Endothelial cell of umbilical vein (primary cell): ENCODE measurements around the gene METTL21A. TPM values are rescaled to one million over a fixed set of nuclear protein-coding genes. Genes with fewer than 3 reads are reported as not detected.

Source experiments
- BruUV-seq: library from RNA; stranded (reverse); fragments of 400-500 nt; replicated peaks from 2 replicates; lab custom pipeline; 2021; lab: Mats Ljungman, UMichigan
- CTCF ChIA-PET: fragments of 300-600, 350-600 bp; sonication (Branson Sonifier 250); formaldehyde crosslinking; loops from one replicate; lab custom pipeline; 2021; ENCODE audit warnings: antibody characterized with exemption, inconsistent platforms; lab: Charles Lee
- POLR2A ChIA-PET: fragments of 300-600, 350-600 bp; sonication (Branson Sonifier 250); formaldehyde crosslinking; loops from one replicate; lab custom pipeline; 2021; ENCODE audit warnings: antibody characterized with exemption, inconsistent platforms; lab: Charles Lee
- DNase-seq: peaks from one replicate; pipeline ENCODE4 v3.0.0-alpha.2; 2011; ENCODE audit warnings: low read depth, low spot score
- FAIRE-seq: peaks from 2 replicates; lab custom pipeline; 2011; peaks lifted over from hg19 to GRCh38; lab: Jason Lieb, UNC
- H2AFZ ChIP-seq: 2 replicates; pipeline ENCODE4 v1.6.0; 2012; ENCODE audit warnings: low read depth, low read length, control low read depth, inconsistent platforms
- H3K27ac ChIP-seq: 2 replicates; pipeline ENCODE4 v1.5.1; 2011; ENCODE audit warnings: low read depth, mild to moderate bottlenecking, control low read depth, low read length, moderate library complexity; ENCODE audit not compliant: insufficient read depth
- H3K27me3 ChIP-seq, 2 experiments: 2 replicates each; pipeline versions ENCODE4 v1.6.0 to v1.6.1; 2011; ENCODE audit warnings: low read length in 2 of 2, mixed read lengths in 1 of 2; ENCODE audit not compliant: control insufficient read depth in 2 of 2, insufficient read depth in 2 of 2
- H3K36me3 ChIP-seq, 2 experiments: 2 replicates in 1 of 2; 3 replicates in 1 of 2; pipeline ENCODE4 v1.5.1; 2011; ENCODE audit warnings: low read length in 2 of 2, mild to moderate bottlenecking in 1 of 2, moderate library complexity in 1 of 2; ENCODE audit not compliant: control insufficient read depth in 2 of 2, insufficient read depth in 2 of 2; ENCODE audit errors: extremely low read depth in 1 of 2
- H3K4me1 ChIP-seq: 3 replicates; pipeline ENCODE4 v1.5.1; 2011; ENCODE audit warnings: mild to moderate bottlenecking, low read length; ENCODE audit not compliant: control insufficient read depth, insufficient read depth; ENCODE audit errors: extremely low read depth
- H3K4me2 ChIP-seq: 2 replicates; pipeline ENCODE4 v1.6.1; 2011; ENCODE audit warnings: low read length, control low read depth, mixed read lengths; ENCODE audit not compliant: insufficient read depth
- H3K4me3 ChIP-seq, 3 experiments: fragments of 200-600 bp in 1 of 3; sonication (generic), shearing (Covaris generic) in 1 of 3; replicated peaks in 1 of 3; 2 replicates each; pipeline ENCODE4 v1.5.1; 2011 to 2016; ENCODE audit warnings: control low read depth in 3 of 3, low read length in 3 of 3, mild to moderate bottlenecking in 2 of 3, inconsistent platforms in 1 of 3, low read depth in 1 of 3, moderate library complexity in 1 of 3; ENCODE audit not compliant: insufficient read depth in 1 of 3
- H3K79me2 ChIP-seq: 2 replicates; pipeline ENCODE4 v1.6.0; 2012; ENCODE audit warnings: low read length, inconsistent platforms; ENCODE audit not compliant: control insufficient read depth, insufficient read depth
- H3K9ac ChIP-seq: replicated peaks from 2 replicates; pipeline ENCODE3; 2011; ENCODE audit warnings: low read length, control low read depth; ENCODE audit not compliant: insufficient read depth; ENCODE audit errors: extremely low read depth
- H3K9me1 ChIP-seq: replicated peaks from 3 replicates; pipeline ENCODE4 v1.6.0; 2011; ENCODE audit warnings: mild to moderate bottlenecking, low read length; ENCODE audit not compliant: control insufficient read depth, insufficient read depth; ENCODE audit errors: extremely low read depth
- H3K9me3 ChIP-seq: replicated peaks from 2 replicates; pipeline ENCODE4 v1.5.1; 2012; ENCODE audit warnings: low read length, inconsistent platforms; ENCODE audit not compliant: control insufficient read depth, insufficient read depth
- H4K20me1 ChIP-seq: replicated peaks from 2 replicates; pipeline ENCODE3; 2011; ENCODE audit warnings: mild to moderate bottlenecking, low read length; ENCODE audit not compliant: control insufficient read depth, insufficient read depth; ENCODE audit errors: extremely low read depth
- EZH2 ChIP-seq: IDR thresholded peaks from 2 replicates; pipeline ENCODE4 v1.6.1; 2012; ENCODE audit warnings: borderline replicate concordance, low read depth, mild to moderate bottlenecking, moderate library complexity, low read length, inconsistent platforms; ENCODE audit not compliant: severe bottlenecking
- FOS ChIP-seq: IDR thresholded peaks from 2 replicates; pipeline ENCODE4 v1.6.1; 2011; ENCODE audit warnings: mild to moderate bottlenecking, low read length, moderate library complexity, borderline replicate concordance; ENCODE audit not compliant: insufficient read depth
- GATA2 ChIP-seq: IDR thresholded peaks from 2 replicates; pipeline ENCODE4 v1.7.0; 2011; ENCODE audit warnings: low read depth, mild to moderate bottlenecking, moderate library complexity, mixed read lengths, low read length; ENCODE audit not compliant: insufficient read length, insufficient read depth
- JUN ChIP-seq: IDR thresholded peaks from 2 replicates; pipeline ENCODE4 v1.6.1; 2011; ENCODE audit warnings: borderline replicate concordance, low read depth; ENCODE audit not compliant: insufficient read length, insufficient read depth
- MAX ChIP-seq: IDR thresholded peaks from 2 replicates; pipeline ENCODE4 v1.6.1; 2011; ENCODE audit not compliant: insufficient read depth, insufficient read length
- MYC ChIP-seq: IDR thresholded peaks from one replicate; pipeline ENCODE4 v1.6.1; 2011; ENCODE audit warnings: mild to moderate bottlenecking, low read depth, low read length
- POLR2A ChIP-seq: IDR thresholded peaks from 2 replicates; pipeline ENCODE4 v1.6.1; 2012; ENCODE audit warnings: low read depth, mild to moderate bottlenecking, control low read depth, low read length
- POLR2AphosphoS5 ChIP-seq: IDR thresholded peaks from 2 replicates; pipeline ENCODE4 v1.6.1; 2012; ENCODE audit warnings: low read depth, mild to moderate bottlenecking, control low read depth, low read length, moderate library complexity; ENCODE audit not compliant: insufficient read depth
- dilution Hi-C: fragments of 300-500 bp; cut with MboI; formaldehyde crosslinking; loops from one replicate; pipeline ENCODE4 v1.15.0; 2019; ENCODE audit warnings: low sequenced_read_pairs; ENCODE audit not compliant: extremely low pct_ligation_motif_present
- intact Hi-C: fragments of 100-400 bp; cut with micrococcal nuclease; formaldehyde crosslinking; loops from one replicate; pipeline ENCODE4 v1.10.0; 2022
- polyA plus RNA-seq, 4 experiments: library from polyadenylated mRNA; depleted of rRNA in 3 of 4; stranded (reverse) in 3 of 4; unstranded in 1 of 4; fragments of >200 nt; gene quantifications; 2 replicates each; pipeline versions ENCODE4 v1.2.1 to v1.2.3, GENCODE V29; 2011 to 2012; ENCODE audit warnings: missing spikeins in 1 of 4
- total RNA-seq: library from RNA; stranded (reverse); gene quantifications from 2 replicates; pipeline ENCODE4 v1.2.3, GENCODE V29; 2021
- TF ChIP-seq, protein P1 (sequence below), 2 donors: IDR thresholded peaks; 1 replicate in 1 of 2; 2 replicates in 1 of 2; pipeline ENCODE4 v1.5.1; 2011; ENCODE audit warnings: low read length in 2 of 2, mild to moderate bottlenecking in 2 of 2, moderate library complexity in 2 of 2, control low read depth in 1 of 2, inconsistent platforms in 1 of 2, low read depth in 1 of 2; ENCODE audit not compliant: insufficient read depth in 1 of 2; ENCODE audit errors: extremely low read depth in 1 of 2

METTL21A gene
- total and polyA plus RNA-seq, 2 donors (not counting 3 experiments of a cell fraction or from before 2014, with no cell fraction given): 11.6 to 14.0 TPM

GRCh38 chr2:207600231-207600630, 25.0 kb downstream of the METTL21A start:
- H4K20me1 ChIP-seq: no peaks in the 10 kb centered on the region
- no peaks in the 10 kb centered on the region for H3K79me2 ChIP-seq
- POLR2A ChIA-PET: no interaction called here
- no peak overlapping the region for H3K27ac ChIP-seq
- no peaks in the 10 kb centered on the region for H3K27me3 ChIP-seq
- FAIRE-seq: no peak
- TF ChIP-seq MAX: no peak
- TF ChIP-seq POLR2A: no peak
- TF ChIP-seq MYC: no peak
- no peak for TF ChIP-seq FOS
- no peak for TF ChIP-seq GATA2
- TF ChIP-seq EZH2: no peak
- no peak for TF ChIP-seq POLR2AphosphoS5
- no TSS peak for BruUV-seq
- H3K4me3 ChIP-seq: no peak overlapping the region
- H3K4me1 ChIP-seq: no peaks in the 10 kb centered on the region
- no peak for DNase-seq
- CTCF ChIA-PET: interaction anchor here (1.4 kb wide), 1 partner anchor 22 kb away, joined by 3 read pairs; no protein-coding TSS in a partner anchor
- intact Hi-C loops (no loop called here), dilution Hi-C loops (no loop called here)
- no peaks in the 10 kb centered on the region for H3K9me3 ChIP-seq
- H3K9ac ChIP-seq: no peak overlapping the region
- no peak overlapping the region for H2AFZ ChIP-seq
- H3K36me3 ChIP-seq: peaks cover 0 to 4% of the 10 kb centered on the region in 2 experiments
- H3K4me2 ChIP-seq: no peak overlapping the region
- no peaks in the 10 kb centered on the region for H3K9me1 ChIP-seq

- intact Hi-C loops: no loop called here
- Histone ChIP-seq H3K27ac (no peak overlapping the region), H3K27me3 (no peaks in the 10 kb centered on the region), H3K79me2 (no peaks in the 10 kb centered on the region), H3K9me3 (no peaks in the 10 kb centered on the region), H4K20me1 (no peaks in the 10 kb centered on the region), H2AFZ (no peak overlapping the region), H3K36me3 (peaks cover 0 to 4% of the 10 kb centered on the region in 2 experiments), H3K4me3 (no peak overlapping the region), H3K9ac (no peak overlapping the region), H3K9me1 (no peaks in the 10 kb centered on the region), H3K4me1 (no peaks in the 10 kb centered on the region), H3K4me2 (no peak overlapping the region)
- DNase-seq (no peak), FAIRE-seq (no peak)
- TF ChIP-seq POLR2A: no peak
- no peak for TF ChIP-seq EZH2
- no peak for TF ChIP-seq MYC
- TF ChIP-seq POLR2AphosphoS5: no peak
- no peak for TF ChIP-seq JUN
- TF ChIP-seq MAX: no peak
- TF ChIP-seq GATA2: no peak
- TF ChIP-seq FOS: no peak
- TF ChIP-seq, protein P1, sequence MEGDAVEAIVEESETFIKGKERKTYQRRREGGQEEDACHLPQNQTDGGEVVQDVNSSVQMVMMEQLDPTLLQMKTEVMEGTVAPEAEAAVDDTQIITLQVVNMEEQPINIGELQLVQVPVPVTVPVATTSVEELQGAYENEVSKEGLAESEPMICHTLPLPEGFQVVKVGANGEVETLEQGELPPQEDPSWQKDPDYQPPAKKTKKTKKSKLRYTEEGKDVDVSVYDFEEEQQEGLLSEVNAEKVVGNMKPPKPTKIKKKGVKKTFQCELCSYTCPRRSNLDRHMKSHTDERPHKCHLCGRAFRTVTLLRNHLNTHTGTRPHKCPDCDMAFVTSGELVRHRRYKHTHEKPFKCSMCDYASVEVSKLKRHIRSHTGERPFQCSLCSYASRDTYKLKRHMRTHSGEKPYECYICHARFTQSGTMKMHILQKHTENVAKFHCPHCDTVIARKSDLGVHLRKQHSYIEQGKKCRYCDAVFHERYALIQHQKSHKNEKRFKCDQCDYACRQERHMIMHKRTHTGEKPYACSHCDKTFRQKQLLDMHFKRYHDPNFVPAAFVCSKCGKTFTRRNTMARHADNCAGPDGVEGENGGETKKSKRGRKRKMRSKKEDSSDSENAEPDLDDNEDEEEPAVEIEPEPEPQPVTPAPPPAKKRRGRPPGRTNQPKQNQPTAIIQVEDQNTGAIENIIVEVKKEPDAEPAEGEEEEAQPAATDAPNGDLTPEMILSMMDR (IDR thresholded peaks at IDR 0.05; ENCODE audit: extremely low read depth in 1 of 2, insufficient read depth in 1 of 2, low read depth in 1 of 2, low read length in 2 of 2): no peak
- POLR2A ChIA-PET: no interaction called here
- CTCF ChIA-PET: no interaction called here
- BruUV-seq: no TSS peak
- dilution Hi-C loops: no loop called here
Observed at GRCh38 chr2:207599636-207600035, 25.6 kb downstream of the METTL21A start.
